OCI-LY1 (cell line): ENCODE measurements around the gene EZH2.

Experiments used
- CTCF ChIP-seq: fragments of 200-600 bp; sonication (generic), shearing (Covaris generic); IDR thresholded peaks from 2 replicates; pipeline ENCODE4 v1.5.1; 2017; ENCODE audit warnings: mild to moderate bottlenecking, antibody characterized with exemption, low read length, moderate library complexity, mixed read lengths
- EZH2 ChIP-seq: fragments of 200-600 bp; sonication (generic), shearing (Covaris generic); IDR thresholded peaks from 2 replicates; pipeline ENCODE4 v1.8.0; 2017; ENCODE audit warnings: borderline replicate concordance, mixed run types, mild to moderate bottlenecking, antibody characterized with exemption, low read length, moderate library complexity, mixed read lengths

- TF ChIP-seq CTCF, result no peak
- TF ChIP-seq EZH2, result no peak
Observed at GRCh38 chr7:148834605-148835004, 49.5 kb downstream of the EZH2 start.
